GM19035 (cell line): Measurements from ENCODE around the gene CARD6.
"Not testable (repeated sequence)": the region's sequence is repeated elsewhere in the genome, so short reads cannot be mapped to it uniquely, and the experiment has no call there.

Source experiments
- ATAC-seq: cut with Tn5 transposase; IDR thresholded peaks from one replicate; pipeline ENCODE4 v1.9.1; 2021; ENCODE audit not compliant: unreplicated experiment

CARD6 gene

DNA sequence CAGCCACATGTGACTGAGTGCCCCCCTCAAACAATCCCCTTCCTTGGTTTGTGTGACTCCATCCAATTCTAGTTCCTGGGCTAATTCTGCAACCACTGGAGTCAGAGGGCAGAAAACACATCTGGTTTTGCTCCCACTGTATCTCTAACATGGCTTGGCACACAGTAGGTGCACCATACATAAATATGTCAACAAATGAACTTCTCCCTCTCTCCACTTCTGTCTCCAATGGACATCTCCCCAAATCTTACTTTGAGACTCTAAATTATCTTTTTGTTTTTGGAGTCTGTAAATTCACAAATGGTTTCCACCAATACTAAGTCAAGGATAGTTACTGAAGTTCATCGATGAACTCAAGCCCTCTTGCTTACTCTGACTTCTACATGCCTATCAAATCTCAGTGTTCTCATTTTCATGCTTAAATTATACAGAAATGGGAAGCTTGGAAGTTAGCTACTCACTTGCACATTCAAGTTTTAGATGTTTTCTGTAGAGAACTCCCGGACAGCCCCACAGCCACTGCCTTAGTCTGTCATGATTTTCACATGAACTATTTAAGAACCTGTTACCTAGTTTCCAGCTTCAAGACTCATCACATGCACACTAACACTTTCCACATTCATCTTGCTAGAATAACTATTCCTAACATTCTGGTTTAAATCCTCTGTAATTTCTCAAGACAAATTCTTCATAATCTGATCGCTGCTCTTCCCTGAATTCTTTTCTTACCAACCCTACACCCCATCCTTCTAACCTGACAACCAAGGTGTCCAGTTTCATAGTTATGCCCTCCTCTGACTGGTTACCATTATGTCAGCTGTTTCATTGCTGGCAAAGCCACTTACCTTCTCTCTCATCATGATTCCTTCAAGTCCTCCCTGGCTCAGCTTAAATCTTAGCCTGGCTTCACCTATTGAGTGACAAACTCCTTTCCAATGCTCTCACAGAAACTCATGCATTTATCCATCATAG is 12.2 kb upstream of the CARD6 start:
- ATAC-seq: no peak

DNA sequence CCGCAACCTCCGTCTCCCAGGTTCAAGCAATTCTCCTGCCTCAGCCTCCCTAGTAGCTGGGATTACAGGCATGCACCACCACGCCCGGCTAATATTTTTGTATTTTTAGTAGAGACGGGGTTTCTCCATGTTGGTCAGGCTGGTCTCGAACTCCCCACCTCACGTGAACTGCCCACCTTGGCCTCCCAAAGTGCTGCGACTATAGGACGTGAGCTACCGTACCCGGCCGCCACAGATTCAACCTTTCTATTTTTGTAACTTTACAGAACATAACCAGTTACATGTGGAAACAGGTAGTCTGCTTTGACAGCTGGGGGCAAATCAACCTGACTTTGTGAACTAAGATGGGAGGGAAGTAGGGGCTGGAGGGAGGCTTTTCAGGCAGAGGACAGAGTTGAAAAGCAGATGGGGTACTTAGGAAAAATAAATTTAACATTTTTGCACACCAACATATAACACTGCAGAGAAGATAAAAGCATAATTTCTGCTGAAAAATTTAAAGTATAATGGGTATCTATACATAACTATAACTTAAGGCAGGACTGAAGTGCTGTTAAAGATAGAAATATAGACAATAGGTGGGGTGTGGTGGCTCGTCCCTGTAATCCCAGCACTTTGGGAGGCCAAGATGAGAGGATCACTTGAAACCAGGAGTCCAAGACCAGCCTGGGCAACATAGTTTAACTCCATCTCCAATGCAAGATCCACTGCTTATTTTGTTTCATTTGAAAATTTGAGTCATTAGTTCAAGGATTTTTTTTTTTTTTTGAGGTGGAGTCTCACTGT is 11.2 kb upstream of the CARD6 start:
- ATAC-seq: no peak

DNA sequence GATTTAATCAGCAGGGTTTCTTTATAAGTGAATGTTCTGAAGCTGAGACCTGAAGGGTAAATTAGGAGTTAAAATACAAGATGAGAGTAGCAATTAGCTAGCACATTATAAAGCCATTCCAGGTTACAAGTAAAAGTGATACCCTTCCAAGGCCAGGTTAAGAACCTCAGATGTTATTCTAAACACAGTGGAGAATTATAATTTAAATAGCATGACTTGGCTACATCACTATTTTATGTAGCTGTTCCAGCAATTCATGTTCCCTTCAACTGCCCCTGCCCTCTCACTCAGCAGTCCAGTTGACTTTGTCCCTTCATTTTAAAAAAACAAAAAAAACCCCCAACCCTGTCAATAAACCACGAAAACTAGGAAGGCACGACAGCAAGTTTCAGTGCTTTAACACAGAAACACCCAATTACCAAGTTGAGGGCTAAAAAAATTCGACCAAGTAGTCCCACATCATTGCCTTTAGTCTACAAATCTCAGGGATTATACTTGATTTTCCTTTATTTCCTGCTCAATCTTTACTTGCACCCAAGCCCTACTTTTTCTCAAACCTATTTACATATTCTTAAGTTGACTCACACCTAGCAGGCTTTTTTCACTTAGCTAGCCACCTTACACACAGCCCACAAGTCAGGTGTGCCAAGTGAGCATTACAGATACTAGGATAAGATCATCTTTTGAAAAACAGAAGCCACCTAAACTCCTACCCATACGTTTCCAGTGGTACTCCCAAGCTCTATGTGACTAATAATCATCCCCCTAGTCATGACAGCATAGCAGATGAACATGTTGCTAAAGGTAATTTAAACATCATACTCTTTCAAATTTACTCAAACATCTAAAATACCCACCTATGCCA is 9.6 kb upstream of the CARD6 start:
- ATAC-seq: no peak

DNA sequence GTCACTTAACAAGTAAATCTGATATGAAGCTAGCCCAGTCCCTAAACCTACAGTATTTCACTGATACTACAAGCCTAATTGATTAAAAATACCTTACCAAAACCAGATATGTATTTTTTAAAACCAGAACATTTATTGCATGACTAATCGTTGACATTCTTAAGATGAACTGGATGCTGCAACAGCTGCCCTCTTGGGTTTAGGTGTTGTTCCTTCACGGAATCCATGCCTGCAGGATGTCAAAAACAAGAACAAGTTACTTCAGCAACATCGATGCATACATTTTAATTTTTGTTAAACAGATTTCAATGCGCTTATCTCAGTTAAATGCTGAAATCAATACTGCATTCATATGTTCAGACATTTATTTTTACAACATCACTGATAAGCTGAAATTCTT is 8.8 kb upstream of the CARD6 start:
- no peak for ATAC-seq

DNA sequence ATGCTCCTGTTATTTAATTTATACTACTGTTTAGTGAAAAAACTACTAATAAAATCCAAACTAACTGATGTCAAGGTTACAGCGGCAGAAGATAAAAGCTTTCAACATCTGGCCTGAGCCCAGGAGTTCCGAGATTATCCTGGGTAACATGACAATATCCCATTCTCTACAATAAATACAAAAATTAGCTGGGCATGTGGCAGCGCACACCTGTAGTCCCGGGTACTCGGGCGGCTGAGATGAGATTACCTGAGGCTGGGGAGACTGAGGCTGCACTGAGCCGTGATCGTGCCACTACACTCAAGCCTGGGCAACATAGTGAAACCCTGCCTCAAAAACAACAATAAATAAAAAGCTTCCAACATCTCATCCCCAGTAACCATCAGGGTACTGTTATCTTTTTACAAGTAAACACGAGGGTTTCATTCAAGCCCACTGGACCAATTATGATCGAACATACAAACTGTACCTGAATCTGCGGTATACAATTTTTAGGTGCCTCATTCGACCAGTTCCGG is 7.4 kb upstream of the CARD6 start:
- ATAC-seq: no peak

DNA sequence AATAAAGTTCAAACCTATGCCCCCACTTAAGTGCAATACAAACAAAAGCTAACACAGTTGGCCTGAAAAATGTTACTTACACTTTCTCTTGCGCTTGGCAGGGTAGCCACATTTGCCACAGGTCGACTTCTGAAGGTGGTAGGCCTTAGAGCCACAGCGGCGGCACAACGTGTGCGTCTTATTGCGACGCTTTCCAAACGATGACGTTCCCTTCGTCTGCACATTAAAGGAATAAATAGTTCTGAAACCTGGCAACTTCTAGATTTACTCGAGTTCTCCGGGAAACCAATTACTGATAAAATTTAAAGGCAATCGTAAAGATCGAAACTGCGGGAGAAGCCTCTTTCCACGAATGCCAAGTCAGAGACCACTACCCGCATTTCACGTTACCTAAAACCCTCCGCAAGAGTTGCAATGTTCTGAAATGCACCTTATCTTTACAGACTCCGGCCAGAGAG is 6.7 kb upstream of the CARD6 start:
- no peak for ATAC-seq

DNA sequence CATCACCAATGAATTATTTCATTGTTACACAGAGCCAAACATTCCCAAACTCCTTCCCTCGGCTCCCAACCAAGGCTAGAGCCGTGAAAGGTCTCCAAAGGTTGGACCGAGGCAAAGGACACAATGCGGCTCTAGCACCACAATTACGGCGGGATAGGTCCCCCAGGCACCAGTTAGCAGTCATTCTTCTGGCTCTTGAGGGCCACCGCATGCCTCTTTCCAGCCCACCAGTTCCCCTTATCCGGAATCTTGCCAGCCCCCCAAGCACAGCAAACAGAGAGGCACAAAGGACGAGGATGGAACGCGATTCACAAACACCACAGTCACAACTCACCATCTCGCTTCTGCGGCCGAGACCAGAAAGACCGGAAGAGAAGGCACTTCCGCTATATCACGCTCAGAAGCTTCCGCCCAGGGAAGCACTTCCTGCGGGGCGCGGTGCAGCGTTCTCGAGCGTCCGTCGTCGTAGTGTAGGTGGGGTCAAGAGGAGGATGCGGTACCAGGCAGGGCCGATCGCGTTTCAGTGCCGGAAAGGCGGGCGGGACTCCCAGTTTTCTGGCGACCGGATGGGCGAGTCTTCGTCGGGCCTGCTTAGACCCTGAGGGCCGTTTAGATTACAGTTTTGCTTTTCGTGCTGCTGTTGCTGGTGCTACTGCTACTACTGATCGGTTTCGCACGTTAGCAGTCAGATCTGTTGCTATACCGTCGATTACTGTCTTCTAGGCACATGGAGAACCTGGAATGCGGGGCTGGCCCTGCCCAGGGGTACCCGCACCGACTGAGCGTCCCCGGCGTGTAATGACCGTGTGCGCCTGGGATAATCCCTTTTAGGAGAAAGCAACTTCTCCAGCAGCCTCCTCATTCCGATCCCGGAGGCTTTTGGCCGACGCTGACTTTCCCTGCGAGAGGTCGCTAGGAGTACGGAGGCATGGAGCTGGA is 6.0 kb upstream of the CARD6 start, which contains the start of gene RPL37:
TSS of gene RPL37 (minus strand) at position 374 of the 939 bp plus-strand sequence. CDS start at position 337, 37 bp downstream.
- peak; percentile 98 for ATAC-seq

DNA sequence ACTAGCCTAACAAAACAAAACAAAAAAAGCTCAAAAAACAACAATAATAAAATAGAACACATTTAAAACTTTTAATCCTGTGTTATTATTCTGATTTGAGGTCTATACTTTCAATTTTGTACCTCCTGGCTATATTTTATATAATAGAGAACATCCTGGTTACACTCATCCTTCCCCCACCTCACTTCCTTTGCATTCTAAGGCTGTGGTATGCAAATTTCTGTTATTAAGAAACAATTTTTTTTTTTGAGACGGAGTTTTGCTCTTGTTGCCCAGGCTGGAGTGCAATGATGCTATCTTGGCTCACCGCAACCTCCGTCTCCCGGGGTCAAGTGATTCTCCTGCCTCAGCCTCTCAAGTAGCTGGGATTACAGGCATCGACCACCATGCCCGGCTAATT is 3.1 kb upstream of the CARD6 start:
- ATAC-seq: no peak

DNA sequence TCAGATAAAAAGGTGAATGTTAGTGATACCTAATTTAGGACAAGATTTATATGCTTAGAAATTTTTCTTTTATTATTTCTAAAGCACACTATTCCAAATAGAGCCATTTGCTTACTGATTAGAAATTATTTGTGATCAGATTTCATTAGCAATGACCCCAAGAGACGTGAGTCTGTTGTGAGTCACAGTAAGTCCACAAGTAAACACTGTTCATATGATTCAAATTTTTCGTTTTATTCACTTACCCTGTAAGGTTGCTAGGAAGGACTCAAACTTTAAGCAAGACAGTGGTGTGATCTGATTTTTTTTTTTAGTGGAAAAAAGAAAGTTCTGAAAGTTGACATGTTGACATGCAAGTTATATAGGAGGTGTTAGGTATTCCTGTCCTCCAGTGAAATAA is 1.2 kb downstream of the CARD6 start:
- ATAC-seq: no peak

DNA sequence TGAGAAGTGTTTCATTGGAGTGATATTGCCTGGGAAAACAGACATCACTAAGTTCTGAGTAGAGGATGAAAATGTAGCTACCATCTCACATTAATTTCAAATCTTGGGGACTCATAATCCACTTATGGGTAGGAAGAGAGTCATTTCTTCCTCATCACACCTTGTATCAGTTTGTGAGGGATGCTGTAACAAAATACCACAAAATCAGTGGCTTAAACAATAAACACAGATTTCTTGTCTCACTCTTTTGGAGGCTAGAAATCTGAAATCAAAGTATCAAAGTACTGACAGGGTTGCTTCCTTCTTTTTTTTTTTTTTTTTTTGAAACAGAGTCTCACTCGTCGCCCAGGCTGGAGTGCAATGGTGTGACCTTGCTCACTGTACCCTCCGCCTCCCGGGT is 3.4 kb downstream of the CARD6 start:
- no peak for ATAC-seq

DNA sequence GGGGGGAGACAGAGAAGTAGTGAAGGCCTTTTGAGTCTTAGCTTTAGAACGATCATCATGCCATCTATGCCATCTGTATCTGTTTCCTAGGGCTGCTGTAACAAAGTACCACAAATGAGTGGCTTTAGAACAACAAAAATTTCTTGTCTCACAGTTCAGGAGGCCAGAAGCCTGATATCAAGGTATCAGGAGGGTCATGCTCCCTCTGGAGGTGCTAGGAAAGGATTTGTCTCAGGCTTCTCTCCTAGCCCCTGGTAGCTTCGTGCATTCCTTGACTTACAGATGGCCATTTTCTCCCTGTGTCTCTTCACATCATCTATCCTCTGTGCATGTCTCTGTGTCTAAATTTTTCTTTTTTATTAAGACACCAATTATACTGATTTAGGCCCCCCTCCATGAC is 5.2 kb downstream of the CARD6 start:
- no peak for ATAC-seq

DNA sequence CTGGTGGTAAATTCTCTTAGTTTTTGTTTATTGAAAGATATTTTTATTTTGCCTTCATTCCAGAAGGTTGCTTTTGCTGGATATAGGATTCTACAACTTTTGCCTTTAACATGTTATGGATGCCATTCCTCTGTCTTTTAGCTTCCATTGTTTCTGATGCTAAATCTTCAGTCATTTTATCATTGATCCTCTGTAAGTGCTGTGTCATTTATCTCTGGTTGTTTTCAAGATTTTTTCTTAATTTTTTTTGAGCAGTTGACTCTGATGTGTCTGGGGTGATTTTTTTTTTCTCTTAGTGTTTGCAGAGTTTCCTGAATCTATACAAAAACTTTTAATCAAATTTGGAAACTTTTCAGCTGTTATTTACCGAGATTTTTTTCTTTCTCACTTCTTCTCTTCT is 6.4 kb downstream of the CARD6 start:
- no peak for ATAC-seq

DNA sequence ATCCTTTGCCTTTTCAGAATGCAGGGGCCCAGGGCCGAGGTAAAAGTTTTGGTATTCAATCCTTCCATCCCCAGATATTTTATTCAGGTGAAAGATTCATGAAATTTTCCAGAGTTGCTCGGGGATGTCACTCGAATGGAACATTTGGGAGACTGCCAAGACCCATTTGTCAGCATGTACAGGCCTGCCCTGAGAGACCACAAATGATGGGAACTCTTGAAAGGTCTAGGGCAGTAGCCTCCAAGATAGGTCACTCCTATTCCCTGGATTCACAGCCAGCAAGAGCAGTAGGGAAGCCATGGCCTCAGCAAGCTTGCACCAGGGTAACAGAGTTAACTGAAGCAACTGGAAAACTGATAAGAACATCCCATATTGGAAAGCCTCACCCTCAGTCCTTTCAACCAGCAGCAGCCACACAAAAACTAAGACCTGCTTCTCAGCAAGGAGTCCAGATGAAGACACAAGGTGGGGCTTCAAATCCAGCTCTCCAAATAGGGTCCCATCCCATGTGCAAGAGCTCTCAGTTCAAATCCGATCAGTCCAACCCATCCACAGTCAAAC is 12.5 kb downstream of the CARD6 start:
- no peak for ATAC-seq

DNA sequence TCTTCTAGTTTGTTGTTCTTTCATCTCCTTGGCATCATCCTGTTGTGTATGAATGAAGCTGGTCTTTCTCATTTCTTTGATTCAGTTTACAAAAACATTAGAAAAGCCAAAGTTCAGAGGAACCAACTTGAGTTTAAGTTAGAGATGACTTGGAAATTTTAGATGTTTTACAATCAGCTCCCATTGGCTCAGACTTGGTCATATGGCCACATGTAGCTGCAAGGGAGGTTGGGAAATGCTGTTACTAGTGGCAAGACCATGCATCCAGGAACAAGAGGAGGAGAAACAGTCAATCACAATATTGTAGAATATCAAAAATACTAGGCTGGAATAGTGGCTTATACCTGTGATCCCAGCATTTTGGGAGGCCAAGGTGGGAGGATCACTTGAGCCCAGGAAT is 19.5 kb downstream of the CARD6 start:
- no peak for ATAC-seq

DNA sequence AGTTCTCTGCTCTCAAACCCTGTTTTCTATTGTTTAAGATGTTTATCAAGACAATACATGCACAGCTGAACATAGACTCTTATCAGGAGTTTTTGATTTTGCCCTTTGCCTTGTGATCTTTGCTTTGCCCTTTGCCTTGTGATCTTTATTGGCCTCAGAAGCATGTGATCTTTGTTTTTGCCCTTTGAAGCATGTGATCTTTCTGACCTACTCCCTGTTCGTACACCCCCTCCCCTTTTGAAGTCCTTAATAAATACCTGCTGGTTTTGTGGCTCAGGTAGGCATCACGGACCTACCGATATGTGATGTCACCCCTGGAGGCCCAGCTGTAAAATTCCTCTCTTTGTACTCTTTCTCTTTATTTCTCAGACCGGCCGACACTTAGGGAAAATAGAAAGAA is 23.8 kb downstream of the CARD6 start:
- ATAC-seq: not testable (repeated sequence)

DNA sequence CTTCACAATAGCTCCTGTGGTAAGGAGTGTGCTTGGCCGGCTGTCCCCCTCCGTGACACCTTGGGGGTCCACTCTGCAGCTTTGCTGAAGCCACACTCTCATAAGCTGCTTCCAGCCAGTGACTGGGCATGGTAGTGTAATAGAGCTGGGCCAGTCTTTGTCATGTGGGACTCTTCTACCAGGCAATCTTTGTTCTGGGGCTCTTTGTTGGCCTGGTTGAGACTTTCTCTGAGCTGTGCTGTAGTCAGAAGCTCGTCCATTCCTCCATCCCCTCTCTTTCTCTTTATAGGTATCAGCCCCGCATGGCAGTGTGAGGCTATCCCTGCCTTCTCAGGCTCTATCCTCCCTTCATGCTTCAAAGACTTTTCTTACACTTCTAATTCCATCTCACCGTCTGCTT is 25.7 kb downstream of the CARD6 start:
- no peak for ATAC-seq

DNA sequence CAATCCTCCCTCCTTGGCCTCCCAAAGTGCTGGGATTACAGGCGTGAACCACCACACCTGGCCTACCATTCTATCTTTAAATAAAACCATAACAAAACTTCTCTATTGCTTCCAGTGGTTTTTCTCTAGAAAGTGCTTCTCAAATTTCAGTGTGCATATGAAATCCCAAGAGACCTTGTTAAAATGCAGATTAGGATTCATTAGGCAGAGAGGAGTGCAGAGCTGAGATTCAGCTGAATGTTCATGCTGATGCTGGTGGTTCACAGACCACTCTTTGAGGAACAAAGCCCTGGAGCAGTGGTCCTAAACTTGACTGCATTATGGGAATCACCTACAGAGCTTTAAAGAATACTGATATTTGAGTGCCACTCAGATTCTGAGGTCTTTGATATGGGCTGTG is 28.2 kb downstream of the CARD6 start:
- no peak for ATAC-seq

DNA sequence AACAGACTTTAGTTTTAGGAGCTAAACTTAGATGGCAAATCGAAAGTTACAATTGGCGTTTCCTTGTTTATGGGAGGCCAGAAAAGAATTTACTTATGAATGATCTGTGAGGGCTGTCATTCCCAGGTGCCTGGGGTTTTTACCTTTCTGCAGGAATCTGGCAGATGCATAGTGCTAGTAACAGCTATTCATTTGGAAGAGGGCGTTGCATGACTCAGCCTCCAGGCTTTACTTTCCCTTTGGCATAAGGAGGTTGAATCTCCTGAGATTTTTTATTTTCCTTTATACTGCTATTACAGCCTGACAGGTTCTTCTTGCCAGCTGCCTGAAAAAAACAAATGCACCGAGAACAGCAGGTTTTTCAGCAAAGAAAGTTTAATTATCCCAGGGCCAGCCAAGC is 30.0 kb downstream of the CARD6 start:
- no peak for ATAC-seq

DNA sequence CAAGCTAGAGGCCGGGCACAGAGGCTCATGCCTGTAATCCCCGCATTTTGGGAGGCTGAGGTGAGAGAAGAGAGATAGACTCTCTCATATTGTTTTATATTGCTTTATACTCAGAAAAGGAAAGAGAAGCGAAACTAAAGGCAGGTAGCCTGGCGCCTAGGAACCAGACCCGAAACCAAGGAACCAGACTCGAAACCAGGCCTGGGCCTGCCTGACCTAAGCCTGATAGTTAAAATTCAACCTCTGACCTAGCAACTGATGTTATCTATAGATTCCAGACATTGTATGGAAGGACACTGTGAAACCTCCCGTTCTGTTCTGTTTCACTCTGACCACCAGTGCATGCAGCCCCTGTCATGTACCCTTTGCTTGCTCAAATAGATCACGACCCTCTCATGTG is 31.1 kb downstream of the CARD6 start:
- ATAC-seq: not testable (repeated sequence)
